ENCODE results near the gene TARDBP.
"Not testable (repeated sequence)": the region's sequence is repeated elsewhere in the genome, so short reads cannot be mapped to it uniquely, and the experiment has no call there.

Gene TARDBP

DNA sequence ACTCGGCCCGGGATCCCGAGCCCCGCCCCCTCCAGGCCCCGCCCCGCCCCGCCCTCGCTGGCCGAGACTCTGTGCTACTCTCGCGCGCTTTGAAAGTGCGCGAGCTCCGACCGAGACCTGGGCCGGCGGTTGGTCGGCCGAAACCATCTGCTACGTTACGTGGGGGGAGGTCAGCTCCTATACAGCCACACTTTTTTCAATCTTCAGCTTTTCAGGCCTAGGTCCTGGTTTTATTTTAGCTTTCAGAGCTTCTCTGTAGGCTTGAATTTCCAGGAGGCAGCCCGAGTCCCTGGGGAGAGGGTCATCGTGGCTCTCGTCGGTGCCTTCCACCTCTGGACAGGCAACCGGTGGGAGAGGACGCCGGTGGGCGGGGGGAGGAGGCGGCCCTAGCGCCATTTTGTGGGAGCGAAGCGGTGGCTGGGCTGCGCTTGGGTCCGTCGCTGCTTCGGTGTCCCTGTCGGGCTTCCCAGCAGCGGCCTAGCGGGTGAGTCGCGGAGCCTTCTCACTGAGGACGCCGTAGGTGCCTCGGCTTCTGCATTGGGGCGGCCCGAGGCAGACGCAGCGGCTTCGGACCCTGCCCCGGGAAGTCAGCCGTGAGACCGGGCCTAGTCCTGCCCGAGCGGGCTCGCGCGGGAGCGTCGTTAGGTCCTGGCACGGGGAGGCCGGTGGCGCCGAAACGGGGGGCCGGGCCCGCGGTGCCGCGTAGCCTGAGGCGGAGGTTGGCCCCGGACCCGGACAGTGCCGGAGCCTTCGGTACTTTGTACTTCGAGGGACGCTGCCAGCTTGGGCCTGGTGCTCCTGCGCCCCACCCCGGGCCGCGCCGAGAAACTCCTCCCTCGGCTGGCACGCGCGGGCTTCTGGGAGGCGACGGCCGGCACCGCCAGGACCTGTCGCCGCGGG, at the start of gene TARDBP:
TSS of gene TARDBP (plus strand) at position 395 of the 900 bp plus-strand sequence. CDS start 1,074 bp downstream, outside the sequence.
- peak; percentile 89 for DNase-seq

GRCh38 chr1:10965546-10966226, 46.8 kb upstream of the TARDBP start:
- no peak for DNase-seq

GRCh38 chr1:10967090-10967489, 45.4 kb upstream of the TARDBP start:
- no peak for DNase-seq

DNA sequence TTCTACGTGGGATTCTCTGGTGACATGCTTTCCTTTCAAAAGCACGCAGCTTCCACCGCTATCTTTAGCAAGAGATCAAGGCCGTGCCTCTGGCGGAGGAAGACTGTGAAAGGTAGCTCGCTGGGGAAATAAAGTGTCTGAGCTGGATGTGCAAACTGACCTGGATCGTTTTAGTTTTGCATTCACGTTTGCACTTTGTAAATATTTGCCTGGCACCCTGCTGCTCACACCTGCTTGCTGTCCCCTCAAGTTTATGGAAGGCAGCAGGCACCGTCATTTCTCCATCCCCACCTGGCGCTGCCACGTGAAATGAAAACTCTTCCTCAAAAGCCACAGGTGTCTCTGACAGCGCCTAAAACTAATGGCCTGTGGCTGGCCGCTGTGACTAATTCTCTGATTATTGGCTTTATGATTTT, 44.0 kb upstream of the TARDBP start:
- DNase-seq = no peak

DNA sequence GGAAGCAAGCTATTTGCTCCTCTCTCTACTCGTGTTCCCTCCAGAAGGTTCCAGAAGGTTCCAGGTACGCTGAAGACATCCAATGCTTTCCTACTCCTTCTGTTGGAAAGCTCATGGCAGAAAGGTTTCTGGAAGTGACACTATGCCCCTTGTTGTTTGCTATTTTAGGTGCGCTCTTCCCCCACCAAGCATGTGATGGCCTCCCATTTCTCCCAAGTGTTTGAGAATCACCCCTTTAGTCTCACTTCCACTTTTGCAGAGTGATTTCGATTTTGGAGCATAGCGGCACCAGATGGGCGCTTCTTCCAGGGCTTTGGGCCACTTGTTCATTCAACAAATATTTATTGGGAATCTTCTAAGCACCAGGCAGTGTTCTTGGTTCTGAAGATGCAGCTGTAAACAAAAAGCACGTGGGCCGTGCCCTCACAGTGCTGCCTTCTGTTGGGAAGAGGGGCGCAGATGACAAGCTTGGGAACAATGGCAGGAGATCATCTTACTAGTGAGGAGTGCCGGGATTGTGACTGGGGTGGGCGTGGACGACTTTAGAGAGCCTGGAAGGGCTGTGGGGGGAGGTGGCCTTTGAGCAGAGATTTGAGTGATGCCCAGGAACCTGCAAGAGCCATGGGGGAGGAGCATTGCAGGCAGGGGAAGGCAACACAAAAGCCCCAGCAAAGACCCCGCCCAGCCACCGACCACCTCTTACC, 43.0 kb upstream of the TARDBP start:
- DNase-seq = no peak

DNA sequence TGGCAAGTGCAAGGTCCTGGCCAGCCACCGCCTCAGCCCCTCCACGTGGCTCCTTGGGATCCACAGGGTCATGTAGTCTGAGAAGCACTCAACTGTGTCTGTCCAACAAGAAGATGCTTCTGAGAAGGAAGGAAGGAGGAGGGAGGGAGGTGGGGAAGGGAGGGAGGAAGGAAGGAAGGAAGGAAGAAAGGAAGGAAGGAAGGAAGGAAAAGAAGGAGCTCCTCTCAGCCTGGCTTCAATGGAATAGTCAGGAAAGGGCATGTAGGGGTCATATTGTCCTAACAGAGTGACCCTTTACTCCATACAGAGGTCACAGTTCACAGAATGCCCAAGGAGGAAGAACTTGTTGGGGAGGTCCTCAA, 42.5 kb upstream of the TARDBP start:
- DNase-seq = no peak

DNA sequence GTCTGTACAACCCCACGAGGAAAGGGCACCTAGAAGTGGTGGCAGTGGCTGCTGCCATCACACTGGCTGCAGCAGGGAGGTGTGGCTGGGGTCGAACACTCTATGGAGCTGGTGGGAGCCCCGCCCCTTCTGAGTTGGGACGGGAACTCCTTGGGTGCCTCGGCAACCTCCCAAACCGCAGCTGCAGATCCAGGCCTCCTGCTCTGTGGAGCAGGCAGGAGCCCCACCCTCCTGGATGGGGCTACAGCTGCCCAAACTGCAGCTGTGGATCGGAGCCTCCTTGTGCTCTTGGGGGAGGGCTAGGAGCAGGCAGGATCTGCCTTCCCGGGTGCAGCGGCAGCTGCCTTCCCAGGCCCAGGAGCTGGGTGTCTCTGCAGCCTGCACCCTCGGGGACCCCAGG, 38.9 kb upstream of the TARDBP start:
- no peak for DNase-seq

DNA sequence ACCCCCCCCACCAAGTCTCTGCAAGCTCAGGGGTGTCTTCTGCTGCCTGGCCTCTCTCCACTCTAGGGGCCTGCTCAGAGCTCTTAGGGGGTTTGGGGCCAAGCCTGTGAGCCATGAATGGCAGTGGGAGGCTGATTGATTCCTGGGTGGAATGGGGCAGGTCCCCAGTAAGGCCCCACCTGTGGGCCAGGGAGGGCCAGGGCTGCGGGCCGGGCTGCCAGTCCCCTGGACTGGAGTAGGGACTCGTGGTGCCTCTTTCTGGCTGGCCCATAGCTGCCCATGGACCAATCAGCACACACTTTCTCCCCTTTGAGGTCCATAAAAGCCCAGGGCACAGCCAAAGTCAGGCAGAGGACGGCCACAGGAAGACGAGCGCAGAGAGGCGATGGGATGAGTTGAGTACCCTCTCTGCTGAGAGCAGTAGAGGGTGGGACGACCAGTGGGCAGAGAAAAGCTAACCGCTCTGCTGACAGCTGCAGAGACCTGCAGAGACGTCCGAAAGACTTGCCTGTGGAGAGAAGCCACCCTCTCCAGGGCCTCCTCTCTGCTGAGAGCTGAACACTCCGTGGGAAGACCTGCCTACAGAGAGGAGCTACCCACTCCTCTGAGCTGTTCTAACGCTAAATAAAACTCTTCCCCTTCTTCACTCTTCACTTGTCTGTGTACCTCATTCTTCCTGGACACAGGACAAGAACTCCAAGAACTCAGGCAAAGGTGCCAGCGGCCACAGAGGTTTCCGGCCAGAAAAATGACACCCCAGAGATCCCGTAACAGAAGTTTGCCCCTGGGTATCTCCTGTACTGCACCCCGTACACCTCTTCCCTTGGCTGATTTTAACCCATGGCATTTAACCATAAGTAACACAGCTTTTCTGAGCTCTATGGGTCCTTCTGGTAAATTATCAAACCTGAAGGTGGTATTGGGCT, 38.2 kb upstream of the TARDBP start:
- no peak for DNase-seq

GRCh38 chr1:10975567-10976326, 36.7 kb upstream of the TARDBP start:
- no peak for DNase-seq

- DNase-seq = no peak
Measured at GRCh38 chr1:10978719-10979118, 33.7 kb upstream of the TARDBP start.

DNA sequence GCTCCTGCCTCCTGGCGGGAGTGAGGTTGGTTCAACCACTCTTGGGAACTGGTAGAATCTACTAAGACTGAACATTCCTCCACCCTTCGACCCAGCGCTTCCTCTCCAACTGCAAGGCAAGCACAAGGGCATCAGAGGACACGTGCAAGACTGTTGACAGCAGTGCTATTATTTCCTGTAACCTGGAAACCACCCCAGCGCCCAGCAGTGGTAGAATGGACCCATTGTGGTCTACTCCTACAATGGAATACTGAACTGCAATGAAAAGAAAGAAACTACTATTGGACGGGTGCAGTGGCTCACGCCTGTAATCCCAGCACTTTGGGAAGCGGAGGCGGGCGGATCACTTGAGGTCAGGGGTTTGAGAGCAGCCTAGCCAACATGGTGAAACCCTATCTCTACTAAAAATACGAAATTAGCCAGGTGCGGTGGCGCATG, 33.0 kb upstream of the TARDBP start:
- DNase-seq = no peak

GRCh38 chr1:10980094-10980577, 32.3 kb upstream of the TARDBP start:
- DNase-seq = peak; percentile 34

GRCh38 chr1:10980841-10981727, 31.4 kb upstream of the TARDBP start:
- DNase-seq = peak; percentile 15

- no peak for DNase-seq
Measured at GRCh38 chr1:10986525-10986890, 25.9 kb upstream of the TARDBP start.

- no peak for DNase-seq
Measured at GRCh38 chr1:10987840-10988417, 24.5 kb upstream of the TARDBP start.

DNA sequence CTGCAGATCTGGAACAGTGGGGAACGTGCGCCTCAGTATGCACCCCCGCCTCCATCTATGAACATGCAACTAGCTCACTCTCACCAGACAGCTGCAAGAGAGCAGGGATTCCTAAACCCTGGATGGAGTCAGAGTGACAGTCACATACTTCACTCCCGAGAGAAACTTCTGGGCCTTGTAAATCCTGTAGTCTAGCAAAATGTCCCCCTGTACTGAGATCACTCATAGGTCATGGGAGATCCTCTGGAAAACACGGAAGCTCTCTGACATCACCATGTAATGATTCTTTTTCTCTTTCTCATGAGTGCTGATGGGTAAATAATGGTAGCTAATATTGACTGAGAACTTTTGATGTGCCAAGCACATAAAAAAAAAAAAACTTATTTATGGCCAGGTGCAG, 23.4 kb upstream of the TARDBP start:
- no peak for DNase-seq

DNA sequence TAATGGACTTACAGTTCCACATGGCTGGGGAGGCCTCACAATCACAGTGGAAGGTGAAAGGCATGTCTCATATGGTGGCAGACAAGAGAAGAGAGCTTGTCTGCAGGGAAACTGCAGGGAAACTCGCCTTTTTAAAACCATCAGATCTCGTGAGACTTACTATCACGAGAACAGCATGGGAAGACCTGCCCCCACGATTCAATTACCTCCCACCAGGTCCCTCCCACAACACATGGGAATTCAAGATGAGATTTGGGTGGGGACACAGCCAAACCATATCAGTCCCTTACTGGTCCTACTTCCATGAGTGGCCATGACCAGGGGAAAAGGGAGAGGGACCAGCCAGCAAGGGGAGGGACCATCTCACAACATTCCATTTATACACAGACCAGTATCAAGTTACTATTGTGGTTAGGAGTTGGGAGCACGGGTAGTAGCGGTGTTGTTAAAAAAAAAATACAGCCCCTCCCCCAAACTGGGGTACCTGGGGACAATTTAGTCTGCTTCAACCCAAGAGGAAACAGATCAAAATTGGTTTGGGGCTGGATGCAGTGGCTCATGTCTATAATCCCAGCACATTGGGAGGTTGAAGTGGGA, 22.4 kb upstream of the TARDBP start:
- not testable (repeated sequence) for DNase-seq

DNA sequence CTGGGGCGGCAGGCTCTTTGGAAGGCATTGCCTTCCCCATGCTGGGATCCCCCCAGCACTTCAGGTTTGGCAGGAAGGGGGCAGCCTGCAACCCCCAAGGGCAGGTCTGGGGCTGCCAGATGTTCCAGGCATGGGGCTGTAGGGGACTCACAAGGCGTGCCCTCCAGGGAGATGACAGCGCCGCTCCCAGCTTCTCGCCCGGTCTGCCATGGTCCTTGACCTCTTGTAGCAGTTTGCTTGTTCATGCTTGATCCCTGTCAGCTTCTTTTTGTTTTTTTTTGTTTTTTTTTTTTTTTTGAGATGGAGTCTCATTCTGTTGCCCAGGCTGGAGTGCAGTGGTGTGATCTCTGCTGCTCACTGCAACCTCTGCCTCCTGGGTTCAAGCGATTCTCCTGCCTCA, 21.6 kb upstream of the TARDBP start:
- no peak for DNase-seq

GRCh38 chr1:10992004-10992403, 20.4 kb upstream of the TARDBP start:
- DNase-seq = not testable (repeated sequence)

- no peak for DNase-seq
Measured at GRCh38 chr1:10992864-10993263, 19.6 kb upstream of the TARDBP start.
